ENCODE results near the gene BSN.

BSN gene

GRCh38 chr3:49656541-49657112 is 102.3 kb downstream of the BSN start:
- no peak overlapping the region for H3K27ac Mint-ChIP-seq
- H3K4me1 Mint-ChIP-seq = peaks cover 28% of the 10 kb centered on the region
- no peak for TF ChIP-seq CTCF (IDR thresholded peaks at IDR 0.05; ENCODE audit: unreplicated experiment in 3 of 3)
- no peaks in the 10 kb centered on the region for H3K36me3 Mint-ChIP-seq (ENCODE audit: low read depth)
- no peaks in the 10 kb centered on the region for H3K27me3 Mint-ChIP-seq (ENCODE audit: low read depth)
- no peaks in the 10 kb centered on the region for H3K9me3 Mint-ChIP-seq
- H3K4me3 Mint-ChIP-seq = no peak overlapping the region

GRCh38 chr3:49657208-49657915 is 103.1 kb downstream of the BSN start:
- Mint-ChIP-seq H3K9me3 (no peaks in the 10 kb centered on the region), H3K4me3 (no peak overlapping the region), H3K4me1 (peaks cover 28% of the 10 kb centered on the region), H3K27me3 (ENCODE audit: low read depth) (no peaks in the 10 kb centered on the region), H3K27ac (no peak overlapping the region), H3K36me3 (ENCODE audit: low read depth) (no peaks in the 10 kb centered on the region)
- TF ChIP-seq CTCF (IDR thresholded peaks at IDR 0.05; ENCODE audit: unreplicated experiment in 3 of 3) = no peak

- peak overlapping the region in 1 of 3 experiments; percentile 3 for H3K27ac Mint-ChIP-seq
Measured at GRCh38 chr3:49658711-49659110, 104.4 kb downstream of the BSN start.

GRCh38 chr3:49659756-49660155 is 105.5 kb downstream of the BSN start:
- Mint-ChIP-seq H3K9me3 (no peaks in the 10 kb centered on the region), H3K27me3 (ENCODE audit: low read depth) (no peaks in the 10 kb centered on the region), H3K27ac (no peak overlapping the region), H3K4me1 (peaks cover 12% of the 10 kb centered on the region), H3K36me3 (ENCODE audit: low read depth) (no peaks in the 10 kb centered on the region), H3K4me3 (no peak overlapping the region)
- TF ChIP-seq CTCF (IDR thresholded peaks at IDR 0.05; ENCODE audit: unreplicated experiment in 3 of 3) = no peak

More at GRCh38 chr3:49658711-49659110, 104.4 kb downstream of the BSN start:
- Mint-ChIP-seq H3K4me3 (no peak overlapping the region), H3K9me3 (no peaks in the 10 kb centered on the region), H3K27me3 (ENCODE audit: low read depth) (no peaks in the 10 kb centered on the region), H3K36me3 (ENCODE audit: low read depth) (no peaks in the 10 kb centered on the region), H3K4me1 (peaks cover 19% of the 10 kb centered on the region)
- no peak for TF ChIP-seq CTCF (IDR thresholded peaks at IDR 0.05; ENCODE audit: unreplicated experiment in 3 of 3)

GRCh38 chr3:49661281-49661680 is 107.0 kb downstream of the BSN start:
- TF ChIP-seq CTCF (IDR thresholded peaks at IDR 0.05; ENCODE audit: unreplicated experiment in 3 of 3) = no peak
- no peaks in the 10 kb centered on the region for H3K36me3 Mint-ChIP-seq (ENCODE audit: low read depth)
- H3K27me3 Mint-ChIP-seq (ENCODE audit: low read depth) = no peaks in the 10 kb centered on the region
- peaks cover 16% of the 10 kb centered on the region for H3K4me1 Mint-ChIP-seq
- no peaks in the 10 kb centered on the region for H3K9me3 Mint-ChIP-seq
- H3K4me3 Mint-ChIP-seq = no peak overlapping the region
- no peak overlapping the region for H3K27ac Mint-ChIP-seq

GRCh38 chr3:49662021-49662420 is 107.7 kb downstream of the BSN start:
- no peaks in the 10 kb centered on the region for H3K27me3 Mint-ChIP-seq (ENCODE audit: low read depth)
- no peak overlapping the region for H3K27ac Mint-ChIP-seq
- no peaks in the 10 kb centered on the region for H3K36me3 Mint-ChIP-seq (ENCODE audit: low read depth)
- no peaks in the 10 kb centered on the region for H3K9me3 Mint-ChIP-seq
- no peak for TF ChIP-seq CTCF (IDR thresholded peaks at IDR 0.05; ENCODE audit: unreplicated experiment in 3 of 3)
- peaks cover 12% of the 10 kb centered on the region for H3K4me1 Mint-ChIP-seq
- H3K4me3 Mint-ChIP-seq = no peak overlapping the region

All from nephron (organoid).